ENCODE data around the gene CYB561D1.

The CYB561D1 gene

GRCh38 chr1:109523706-109524105 lies 29.8 kb downstream of the CYB561D1 start:
- TF ChIP-seq OSR1 (CRISPR knock-in tag; IDR thresholded peaks at IDR 0.05) (no peak), ZNF70 (CRISPR knock-in tag; IDR thresholded peaks at IDR 0.05) (no peak), ZNF8 (CRISPR knock-in tag; IDR thresholded peaks at IDR 0.05) (no peak), SNAI2 (CRISPR knock-in tag; IDR thresholded peaks at IDR 0.05) (no peak), POU6F1 (CRISPR knock-in tag; IDR thresholded peaks at IDR 0.05; ENCODE audit: borderline replicate concordance, low read depth) (no peak), TSHZ2 (CRISPR knock-in tag; IDR thresholded peaks at IDR 0.05) (no peak), ARNTL (CRISPR knock-in tag; IDR thresholded peaks at IDR 0.05; ENCODE audit: borderline replicate concordance, low read depth) (no peak), TCF4 (CRISPR knock-in tag; IDR thresholded peaks at IDR 0.05; ENCODE audit: borderline replicate concordance) (no peak), ZFP3 (CRISPR knock-in tag; IDR thresholded peaks at IDR 0.05) (no peak), ISL1 (CRISPR knock-in tag; IDR thresholded peaks at IDR 0.05) (no peak), RARB (CRISPR knock-in tag; IDR thresholded peaks at IDR 0.05) (no peak), BACH2 (CRISPR knock-in tag; IDR thresholded peaks at IDR 0.05; ENCODE audit: borderline replicate concordance) (no peak), ZC3H10 (CRISPR knock-in tag; IDR thresholded peaks at IDR 0.05) (no peak), CSDC2 (CRISPR knock-in tag; IDR thresholded peaks at IDR 0.05) (no peak), ZNF565 (CRISPR knock-in tag; conservative IDR thresholded peaks at IDR 0.05; ENCODE audit: low read depth) (no peak), ZFP30 (CRISPR knock-in tag; IDR thresholded peaks at IDR 0.05) (no peak), TOX (CRISPR knock-in tag; IDR thresholded peaks at IDR 0.05; ENCODE audit: borderline replicate concordance) (no peak), CSRNP3 (CRISPR knock-in tag; IDR thresholded peaks at IDR 0.05) (no peak)
- ATAC-seq, result no peak

- ATAC-seq, result no peak
- no peak for TF ChIP-seq POU6F1 (CRISPR knock-in tag; IDR thresholded peaks at IDR 0.05; ENCODE audit: borderline replicate concordance, low read depth)
- TF ChIP-seq OSR1 (CRISPR knock-in tag; IDR thresholded peaks at IDR 0.05), result no peak
- TF ChIP-seq PATZ1 (CRISPR knock-in tag; IDR thresholded peaks at IDR 0.05; ENCODE audit: borderline replicate concordance), result no peak
- no peak for TF ChIP-seq CREB5 (CRISPR knock-in tag; IDR thresholded peaks at IDR 0.05; ENCODE audit: low read depth)
- no peak for TF ChIP-seq PPARA (CRISPR knock-in tag; IDR thresholded peaks at IDR 0.05; ENCODE audit: borderline replicate concordance)
- no peak for TF ChIP-seq RARB (CRISPR knock-in tag; IDR thresholded peaks at IDR 0.05)
- TF ChIP-seq ISL1 (CRISPR knock-in tag; IDR thresholded peaks at IDR 0.05), result no peak
- no peak for TF ChIP-seq BACH2 (CRISPR knock-in tag; IDR thresholded peaks at IDR 0.05; ENCODE audit: borderline replicate concordance)
- TF ChIP-seq SNAI2 (CRISPR knock-in tag; IDR thresholded peaks at IDR 0.05), result no peak
These were observed 33.4 kb downstream of the CYB561D1 start for GRCh38 chr1:109527098-109527811.

Measured in SK-N-SH treated with all-trans-retinoic acid at 6 μM for 48 hours (cell line).